WTC11 (cell line): ENCODE measurements around the gene TMEM183A. TPM values are rescaled to one million over a fixed set of nuclear protein-coding genes. Genes with fewer than 3 reads are reported as not detected.

Experiments used
- ATAC-seq: fragments of 200-7000 bp; cut with Tn5 transposase; 2 replicates; pipeline ENCODE4 v1.10.0; 2021; ENCODE audit warnings: mild to moderate bottlenecking, moderate library complexity
- CTCF ChIA-PET: fragments of 300-600 bp; sonication (Branson Sonifier 250); formaldehyde crosslinking; loops from one replicate; lab custom pipeline; 2021; ENCODE audit warnings: antibody characterized with exemption; lab: Charles Lee
- POLR2A ChIA-PET: fragments of 350-600 bp; sonication (Branson Sonifier 250); formaldehyde crosslinking; loops from one replicate; lab custom pipeline; 2021; ENCODE audit warnings: antibody characterized with exemption; lab: Charles Lee
- DNase-seq: peaks from one replicate; pipeline ENCODE4 v3.0.0; 2021; ENCODE audit warnings: low spot score
- H3K27ac Mint-ChIP-seq: 2 replicates; pipeline ENCODE4 v1.8.0; 2021; ENCODE audit warnings: mixed read lengths
- H3K27me3 Mint-ChIP-seq: 2 replicates; pipeline ENCODE4 v1.8.0; 2021; ENCODE audit warnings: low read depth, mild to moderate bottlenecking, moderate library complexity, mixed read lengths
- H3K36me3 Mint-ChIP-seq: 2 replicates; pipeline ENCODE4 v1.8.0; 2021; ENCODE audit warnings: mixed read lengths
- H3K4me1 Mint-ChIP-seq: 2 replicates; pipeline ENCODE4 v1.8.0; 2022; ENCODE audit warnings: mixed read lengths
- H3K4me3 Mint-ChIP-seq: 2 replicates; pipeline ENCODE4 v1.8.0; 2021; ENCODE audit warnings: mild to moderate bottlenecking, moderate library complexity, mixed read lengths
- H3K9me3 Mint-ChIP-seq: 2 replicates; pipeline ENCODE4 v1.8.0; 2021; ENCODE audit warnings: mixed read lengths
- CREB1 ChIP-seq: sonication (generic); formaldehyde crosslinking; IDR thresholded peaks from 2 replicates; pipeline ENCODE4 v1.8.0; 2023; ENCODE audit warnings: mild to moderate bottlenecking, missing genetic modification reagents
- FOXJ3 ChIP-seq: sonication (generic); formaldehyde crosslinking; IDR thresholded peaks from 2 replicates; pipeline ENCODE4 v1.9.0; 2021; ENCODE audit warnings: missing genetic modification reagents, mild to moderate bottlenecking, borderline replicate concordance
- MXD4 ChIP-seq: fragments of 250-450 bp; sonication (Bioruptor Pico); IDR thresholded peaks from 2 replicates; pipeline ENCODE4 v1.8.0; 2021; ENCODE audit warnings: mild to moderate bottlenecking, moderate library complexity, borderline replicate concordance
- NFATC4 ChIP-seq: fragments of 250-450 bp; sonication (Bioruptor Pico); IDR thresholded peaks from 2 replicates; pipeline ENCODE4 v1.9.0; 2021; ENCODE audit warnings: mild to moderate bottlenecking
- NFE2L1 ChIP-seq: sonication (generic); formaldehyde crosslinking; IDR thresholded peaks from 2 replicates; pipeline ENCODE4 v1.8.1; 2023; ENCODE audit warnings: missing genetic modification reagents
- SMAD3 ChIP-seq: sonication (generic); formaldehyde crosslinking; IDR thresholded peaks from 2 replicates; pipeline ENCODE4 v1.8.0; 2022; ENCODE audit warnings: missing genetic modification reagents, mild to moderate bottlenecking, borderline replicate concordance
- TCF7 ChIP-seq: sonication (generic); formaldehyde crosslinking; IDR thresholded peaks from 2 replicates; pipeline ENCODE4 v1.8.0; 2022; ENCODE audit warnings: mild to moderate bottlenecking, low read depth, missing genetic modification reagents, moderate library complexity
- TEAD4 ChIP-seq: sonication (generic); formaldehyde crosslinking; IDR thresholded peaks from 2 replicates; pipeline ENCODE4 v1.8.0; 2022; ENCODE audit warnings: mild to moderate bottlenecking, missing genetic modification reagents
- ZNF121 ChIP-seq: sonication (generic); formaldehyde crosslinking; IDR thresholded peaks from 2 replicates; pipeline ENCODE4 v1.8.0; 2023; ENCODE audit warnings: missing genetic modification reagents
- ZNF219 ChIP-seq: sonication (generic); formaldehyde crosslinking; IDR thresholded peaks from 2 replicates; pipeline ENCODE4 v1.8.0; 2023; ENCODE audit warnings: missing genetic modification reagents, mild to moderate bottlenecking, borderline replicate concordance
- ZNF317 ChIP-seq: sonication (generic); formaldehyde crosslinking; IDR thresholded peaks from 2 replicates; pipeline ENCODE4 v1.8.1; 2023; ENCODE audit warnings: low read depth, mild to moderate bottlenecking, moderate library complexity, missing genetic modification reagents, borderline replicate concordance
- ZNF396 ChIP-seq: fragments of 250-450 bp; sonication (Bioruptor Pico); IDR thresholded peaks from 2 replicates; pipeline ENCODE4 v1.8.0; 2021; ENCODE audit warnings: mild to moderate bottlenecking, moderate library complexity, borderline replicate concordance
- total RNA-seq: library from RNA; stranded (reverse); gene quantifications from 3 replicates; pipeline ENCODE4 v1.2.3, GENCODE V29; 2021
- TF ChIP-seq, protein P1 (sequence below): sonication (generic); formaldehyde crosslinking; IDR thresholded peaks from 2 replicates; pipeline ENCODE4 v1.8.1; 2022; ENCODE audit warnings: missing genetic modification reagents, borderline replicate concordance
- TF ChIP-seq, protein P2 (sequence below): sonication (generic); formaldehyde crosslinking; IDR thresholded peaks from 2 replicates; pipeline ENCODE4 v1.8.1; 2022; ENCODE audit warnings: low read depth, missing genetic modification reagents, borderline replicate concordance
- TF ChIP-seq, protein P3 (sequence below): fragments of 250-450 bp; sonication (Bioruptor Pico); conservative IDR thresholded peaks from 2 replicates; pipeline ENCODE4 v1.9.0; 2021; ENCODE audit warnings: mild to moderate bottlenecking
- TF ChIP-seq, protein P4 (sequence below): sonication (generic); formaldehyde crosslinking; IDR thresholded peaks from 2 replicates; pipeline ENCODE4 v1.8.0; 2023; ENCODE audit warnings: missing genetic modification reagents, mild to moderate bottlenecking, borderline replicate concordance

Gene TMEM183A
- total RNA-seq, 1 experiment from 2014 or later, result 108 TPM

DNA sequence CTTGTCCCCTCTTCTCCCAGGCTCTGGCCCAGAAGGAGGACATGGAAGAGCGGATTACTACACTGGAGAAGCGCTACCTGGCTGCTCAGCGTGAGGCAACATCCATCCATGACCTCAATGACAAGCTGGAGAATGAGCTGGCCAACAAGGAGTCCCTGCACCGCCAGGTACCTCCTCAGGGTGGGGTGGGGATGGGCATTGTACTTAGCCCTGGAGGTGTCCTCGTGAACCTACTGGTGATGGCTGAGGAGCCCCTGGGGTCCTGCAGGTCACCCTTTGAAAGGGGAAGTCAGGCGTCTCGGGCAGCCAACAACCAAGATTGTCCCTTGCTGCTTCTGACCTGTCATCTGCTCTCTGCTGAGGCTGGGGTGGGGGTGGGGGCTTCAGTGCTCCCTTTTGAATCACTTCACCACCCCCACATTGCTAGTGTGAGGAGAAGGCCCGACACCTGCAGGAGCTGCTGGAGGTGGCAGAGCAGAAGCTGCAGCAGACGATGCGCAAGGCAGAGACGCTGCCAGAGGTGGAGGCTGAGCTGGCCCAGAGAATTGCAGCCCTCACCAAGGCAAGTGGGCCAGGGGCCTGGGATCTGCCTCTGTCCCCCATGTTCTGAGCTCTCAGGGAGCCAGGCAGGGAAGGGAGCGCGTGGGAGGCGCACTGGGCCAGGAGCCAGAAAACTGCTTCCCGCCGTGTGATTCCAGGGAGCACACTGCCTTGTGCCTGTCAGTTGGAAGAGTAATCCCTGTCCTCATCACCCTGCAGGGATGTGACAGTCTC lies 38.8 kb downstream of the TMEM183A start:
- Mint-ChIP-seq H3K27me3 (no peaks in the 10 kb centered on the region; the same call in 1 of the 2 replicates), H3K36me3 (peaks cover 26% of the 10 kb centered on the region), H3K4me3 (no peak overlapping the region), H3K9me3 (no peaks in the 10 kb centered on the region), H3K4me1 (peaks cover 15% of the 10 kb centered on the region), H3K27ac (no peak overlapping the region)
- no peak for DNase-seq
- no peak for ATAC-seq
- ChIA-PET CTCF (interaction anchor here (0.6 to 8.9 kb wide), 7 partner anchors 9 to 222 kb away, joined by 3 to 369 read pairs (median 4); partner anchors contain the start of gene ADORA1), POLR2A (interaction anchor here (0.7 kb wide), 1 partner anchor 185 kb away, joined by 3 read pairs; no protein-coding TSS in a partner anchor)
- TF ChIP-seq TCF7 (CRISPR knock-in tag) (no peak), FOXJ3 (no peak), ZNF121 (CRISPR knock-in tag) (no peak), SMAD3 (no peak), ZNF317 (CRISPR knock-in tag) (no peak), NFATC4 (CRISPR knock-in tag) (no peak), ZNF396 (no peak), MXD4 (CRISPR knock-in tag) (no peak), TEAD4 (CRISPR knock-in tag) (no peak), NFE2L1 (CRISPR knock-in tag) (no peak), CREB1 (CRISPR knock-in tag) (no peak)
- TF ChIP-seq, protein P1, sequence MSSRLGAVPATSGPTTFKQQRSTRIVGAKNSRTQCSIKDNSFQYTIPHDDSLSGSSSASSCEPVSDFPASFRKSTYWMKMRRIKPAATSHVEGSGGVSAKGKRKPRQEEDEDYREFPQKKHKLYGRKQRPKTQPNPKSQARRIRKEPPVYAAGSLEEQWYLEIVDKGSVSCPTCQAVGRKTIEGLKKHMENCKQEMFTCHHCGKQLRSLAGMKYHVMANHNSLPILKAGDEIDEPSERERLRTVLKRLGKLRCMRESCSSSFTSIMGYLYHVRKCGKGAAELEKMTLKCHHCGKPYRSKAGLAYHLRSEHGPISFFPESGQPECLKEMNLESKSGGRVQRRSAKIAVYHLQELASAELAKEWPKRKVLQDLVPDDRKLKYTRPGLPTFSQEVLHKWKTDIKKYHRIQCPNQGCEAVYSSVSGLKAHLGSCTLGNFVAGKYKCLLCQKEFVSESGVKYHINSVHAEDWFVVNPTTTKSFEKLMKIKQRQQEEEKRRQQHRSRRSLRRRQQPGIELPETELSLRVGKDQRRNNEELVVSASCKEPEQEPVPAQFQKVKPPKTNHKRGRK (CRISPR knock-in tag), result no peak
- TF ChIP-seq, protein P2, sequence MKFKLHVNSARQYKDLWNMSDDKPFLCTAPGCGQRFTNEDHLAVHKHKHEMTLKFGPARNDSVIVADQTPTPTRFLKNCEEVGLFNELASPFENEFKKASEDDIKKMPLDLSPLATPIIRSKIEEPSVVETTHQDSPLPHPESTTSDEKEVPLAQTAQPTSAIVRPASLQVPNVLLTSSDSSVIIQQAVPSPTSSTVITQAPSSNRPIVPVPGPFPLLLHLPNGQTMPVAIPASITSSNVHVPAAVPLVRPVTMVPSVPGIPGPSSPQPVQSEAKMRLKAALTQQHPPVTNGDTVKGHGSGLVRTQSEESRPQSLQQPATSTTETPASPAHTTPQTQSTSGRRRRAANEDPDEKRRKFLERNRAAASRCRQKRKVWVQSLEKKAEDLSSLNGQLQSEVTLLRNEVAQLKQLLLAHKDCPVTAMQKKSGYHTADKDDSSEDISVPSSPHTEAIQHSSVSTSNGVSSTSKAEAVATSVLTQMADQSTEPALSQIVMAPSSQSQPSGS (CRISPR knock-in tag), result no peak
- TF ChIP-seq, protein P3, sequence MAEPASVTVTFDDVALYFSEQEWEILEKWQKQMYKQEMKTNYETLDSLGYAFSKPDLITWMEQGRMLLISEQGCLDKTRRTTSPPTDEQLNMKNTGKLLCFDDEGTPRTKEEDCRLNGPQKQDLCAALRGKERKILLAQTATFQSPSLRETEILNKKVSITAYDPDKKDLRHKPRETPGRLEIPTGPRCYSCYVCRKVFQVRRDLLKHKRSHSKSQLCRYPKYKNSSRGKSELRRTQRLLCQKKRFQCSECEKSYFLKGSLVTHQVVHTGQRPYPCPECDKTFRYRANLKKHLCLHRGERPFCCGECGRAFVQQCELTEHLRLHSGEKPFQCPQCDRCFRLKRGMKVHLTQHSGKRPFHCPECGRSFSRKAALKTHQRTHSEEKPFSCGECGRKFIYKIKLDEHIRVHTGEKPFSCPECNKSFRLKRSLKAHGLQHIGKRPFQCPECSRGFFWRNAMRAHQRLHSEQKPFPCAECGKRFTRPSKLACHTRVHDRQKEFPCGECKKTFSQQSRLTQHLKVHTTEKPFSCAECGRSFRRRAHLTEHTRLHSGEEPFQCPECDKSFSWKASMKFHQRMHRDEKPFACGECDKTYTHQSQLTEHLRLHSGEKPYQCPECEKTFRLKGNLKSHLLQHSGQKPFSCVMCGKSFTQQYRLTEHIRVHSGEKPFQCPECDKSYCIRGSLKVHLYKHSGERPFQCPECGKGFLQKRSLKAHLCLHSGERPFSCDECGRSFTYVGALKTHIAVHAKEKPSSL (CRISPR knock-in tag), result no peak
- TF ChIP-seq, all 79 proteins: peak for 0

DNA sequence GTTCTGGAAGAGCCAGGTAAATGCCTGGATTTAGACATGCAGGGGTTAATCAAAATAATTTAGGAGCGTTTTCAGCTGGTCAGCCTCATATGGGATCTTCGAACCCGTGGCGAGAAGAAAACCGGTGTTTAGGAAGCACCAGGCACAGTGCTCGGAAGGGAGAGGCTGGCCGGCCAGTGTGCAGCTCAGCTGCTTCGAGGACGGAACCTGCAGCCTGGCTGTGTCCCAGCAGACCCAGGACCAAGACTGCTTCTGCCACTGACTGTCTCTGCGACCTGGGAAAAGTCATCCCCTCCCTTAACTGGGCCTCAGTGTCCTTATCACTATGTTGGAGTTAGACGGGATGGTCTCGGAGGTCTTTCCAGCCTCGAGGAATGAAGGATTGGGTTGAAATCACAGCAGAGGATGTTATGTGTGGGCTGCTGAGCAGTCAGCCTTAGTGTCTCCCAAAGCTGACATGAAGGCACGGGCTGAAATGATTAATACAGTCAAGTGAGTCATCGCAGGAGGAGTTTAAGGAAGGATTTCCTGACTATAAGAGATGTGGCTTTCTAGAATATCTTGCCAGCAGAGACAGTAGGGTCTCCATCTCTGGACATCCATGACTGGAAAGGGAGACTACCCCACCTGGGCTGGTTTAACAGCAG lies 39.9 kb downstream of the TMEM183A start:
- H3K4me1 Mint-ChIP-seq, result peaks cover 20% of the 10 kb centered on the region
- H3K4me3 Mint-ChIP-seq, result no peak overlapping the region
- CTCF ChIA-PET, result interaction anchor here (2.3 to 11.5 kb wide), 5 partner anchors 6 to 221 kb away, joined by 12 to 412 read pairs (median 41); no protein-coding TSS in a partner anchor
- ATAC-seq, result no peak
- no peaks in the 10 kb centered on the region for H3K9me3 Mint-ChIP-seq
- POLR2A ChIA-PET, result no interaction called here
- no peaks in the 10 kb centered on the region; the same call in 1 of the 2 replicates for H3K27me3 Mint-ChIP-seq
- no peak for DNase-seq
- H3K36me3 Mint-ChIP-seq, result peaks cover 30% of the 10 kb centered on the region
- H3K27ac Mint-ChIP-seq, result no peak overlapping the region
- TF ChIP-seq, protein P4, sequence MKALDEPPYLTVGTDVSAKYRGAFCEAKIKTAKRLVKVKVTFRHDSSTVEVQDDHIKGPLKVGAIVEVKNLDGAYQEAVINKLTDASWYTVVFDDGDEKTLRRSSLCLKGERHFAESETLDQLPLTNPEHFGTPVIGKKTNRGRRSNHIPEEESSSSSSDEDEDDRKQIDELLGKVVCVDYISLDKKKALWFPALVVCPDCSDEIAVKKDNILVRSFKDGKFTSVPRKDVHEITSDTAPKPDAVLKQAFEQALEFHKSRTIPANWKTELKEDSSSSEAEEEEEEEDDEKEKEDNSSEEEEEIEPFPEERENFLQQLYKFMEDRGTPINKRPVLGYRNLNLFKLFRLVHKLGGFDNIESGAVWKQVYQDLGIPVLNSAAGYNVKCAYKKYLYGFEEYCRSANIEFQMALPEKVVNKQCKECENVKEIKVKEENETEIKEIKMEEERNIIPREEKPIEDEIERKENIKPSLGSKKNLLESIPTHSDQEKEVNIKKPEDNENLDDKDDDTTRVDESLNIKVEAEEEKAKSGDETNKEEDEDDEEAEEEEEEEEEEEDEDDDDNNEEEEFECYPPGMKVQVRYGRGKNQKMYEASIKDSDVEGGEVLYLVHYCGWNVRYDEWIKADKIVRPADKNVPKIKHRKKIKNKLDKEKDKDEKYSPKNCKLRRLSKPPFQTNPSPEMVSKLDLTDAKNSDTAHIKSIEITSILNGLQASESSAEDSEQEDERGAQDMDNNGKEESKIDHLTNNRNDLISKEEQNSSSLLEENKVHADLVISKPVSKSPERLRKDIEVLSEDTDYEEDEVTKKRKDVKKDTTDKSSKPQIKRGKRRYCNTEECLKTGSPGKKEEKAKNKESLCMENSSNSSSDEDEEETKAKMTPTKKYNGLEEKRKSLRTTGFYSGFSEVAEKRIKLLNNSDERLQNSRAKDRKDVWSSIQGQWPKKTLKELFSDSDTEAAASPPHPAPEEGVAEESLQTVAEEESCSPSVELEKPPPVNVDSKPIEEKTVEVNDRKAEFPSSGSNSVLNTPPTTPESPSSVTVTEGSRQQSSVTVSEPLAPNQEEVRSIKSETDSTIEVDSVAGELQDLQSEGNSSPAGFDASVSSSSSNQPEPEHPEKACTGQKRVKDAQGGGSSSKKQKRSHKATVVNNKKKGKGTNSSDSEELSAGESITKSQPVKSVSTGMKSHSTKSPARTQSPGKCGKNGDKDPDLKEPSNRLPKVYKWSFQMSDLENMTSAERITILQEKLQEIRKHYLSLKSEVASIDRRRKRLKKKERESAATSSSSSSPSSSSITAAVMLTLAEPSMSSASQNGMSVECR (CRISPR knock-in tag), result no peak
- TF ChIP-seq NFATC4 (CRISPR knock-in tag) (no peak), MXD4 (CRISPR knock-in tag) (no peak), ZNF219 (no peak)
